ENCODE measurements around the gene AP2M1.
A peak's percentile ranks its signal among the peaks of the same experiment; 100 is the strongest.

The AP2M1 gene

DNA sequence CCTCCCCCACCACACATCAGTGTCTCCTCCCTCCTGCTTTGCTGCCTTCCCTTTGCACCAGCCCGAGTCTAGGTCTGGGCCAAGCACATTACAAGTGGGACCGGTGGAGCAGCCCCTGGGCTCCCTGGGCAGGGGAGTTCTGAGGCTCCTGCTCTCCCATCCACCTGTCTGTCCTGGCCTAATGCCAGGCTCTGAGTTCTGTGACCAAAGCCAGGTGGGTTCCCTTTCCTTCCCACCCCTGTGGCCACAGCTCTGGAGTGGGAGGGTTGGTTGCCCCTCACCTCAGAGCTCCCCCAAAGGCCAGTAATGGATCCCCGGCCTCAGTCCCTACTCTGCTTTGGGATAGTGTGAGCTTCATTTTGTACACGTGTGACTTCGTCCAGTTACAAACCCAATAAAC is 9.0 kb downstream of the AP2M1 start:
- DNase-seq: no peak

DNA sequence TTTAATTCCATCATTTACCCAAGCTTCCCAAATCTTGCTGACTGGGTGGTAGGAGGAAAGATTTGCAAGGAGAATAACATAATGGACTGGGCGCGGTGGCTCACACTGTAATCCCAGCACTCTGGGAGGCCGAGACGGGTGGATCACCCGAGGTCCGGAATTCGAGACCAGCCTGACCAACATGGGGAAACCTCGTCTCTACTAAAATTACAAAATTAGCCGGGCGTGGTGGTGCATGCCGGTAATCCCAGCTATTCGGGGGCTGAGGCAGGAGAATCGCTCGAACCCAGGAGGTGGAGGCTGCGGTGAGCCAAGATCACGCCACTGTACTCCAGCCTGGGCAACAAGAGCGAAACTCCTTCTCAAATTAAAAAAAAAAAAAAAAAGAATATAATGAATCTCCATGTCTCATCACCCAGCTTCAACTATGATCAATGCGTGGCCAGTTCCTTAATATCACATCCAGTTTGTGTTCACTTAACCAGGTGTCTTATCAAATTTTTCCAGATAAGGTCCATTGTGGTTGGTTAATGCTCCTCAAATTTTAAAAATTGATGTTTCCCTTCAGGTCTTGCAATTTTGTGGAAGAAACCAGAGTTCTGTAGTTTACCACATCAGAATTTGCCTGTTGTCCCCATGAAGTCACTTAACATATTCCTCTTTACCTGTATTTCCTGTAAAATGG is 10.0 kb downstream of the AP2M1 start:
- DNase-seq: no peak

DNA sequence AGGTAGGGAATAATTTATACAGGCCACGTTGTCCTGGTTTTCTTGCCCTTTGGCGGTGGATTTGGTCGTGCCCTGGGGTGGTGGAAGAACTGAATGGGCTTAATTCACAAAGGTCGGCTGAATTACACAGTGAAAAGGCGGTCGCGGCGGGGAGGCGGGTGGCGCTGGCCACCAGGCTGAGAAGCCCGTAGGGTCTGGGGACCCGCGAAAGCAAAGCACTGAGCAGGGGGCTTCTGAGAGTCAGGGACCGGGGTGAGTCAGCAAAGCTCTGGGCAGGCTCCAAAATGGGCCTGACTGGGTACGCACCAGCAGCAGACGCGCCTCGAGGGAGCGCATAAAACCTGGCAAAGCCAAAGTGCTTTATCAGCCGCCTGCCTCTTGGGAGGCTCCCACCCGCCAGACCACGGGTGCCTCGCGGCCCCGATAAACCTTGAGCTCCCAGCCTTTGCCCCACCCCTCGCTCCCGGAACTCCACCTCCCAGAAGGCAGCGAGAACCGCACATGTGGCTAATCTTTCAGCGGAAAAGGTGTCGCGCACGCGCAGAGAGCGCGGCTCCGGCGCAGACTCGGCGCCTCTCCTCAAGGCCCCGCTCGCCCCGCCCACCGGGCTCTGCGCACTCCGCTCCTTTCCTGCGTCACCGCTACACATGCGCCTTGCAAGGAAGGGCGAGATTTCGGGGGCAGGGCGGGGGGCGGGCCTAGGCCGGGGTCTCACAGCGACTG is 11.0 kb downstream of the AP2M1 start:
- peak; percentile 99 for DNase-seq

DNA sequence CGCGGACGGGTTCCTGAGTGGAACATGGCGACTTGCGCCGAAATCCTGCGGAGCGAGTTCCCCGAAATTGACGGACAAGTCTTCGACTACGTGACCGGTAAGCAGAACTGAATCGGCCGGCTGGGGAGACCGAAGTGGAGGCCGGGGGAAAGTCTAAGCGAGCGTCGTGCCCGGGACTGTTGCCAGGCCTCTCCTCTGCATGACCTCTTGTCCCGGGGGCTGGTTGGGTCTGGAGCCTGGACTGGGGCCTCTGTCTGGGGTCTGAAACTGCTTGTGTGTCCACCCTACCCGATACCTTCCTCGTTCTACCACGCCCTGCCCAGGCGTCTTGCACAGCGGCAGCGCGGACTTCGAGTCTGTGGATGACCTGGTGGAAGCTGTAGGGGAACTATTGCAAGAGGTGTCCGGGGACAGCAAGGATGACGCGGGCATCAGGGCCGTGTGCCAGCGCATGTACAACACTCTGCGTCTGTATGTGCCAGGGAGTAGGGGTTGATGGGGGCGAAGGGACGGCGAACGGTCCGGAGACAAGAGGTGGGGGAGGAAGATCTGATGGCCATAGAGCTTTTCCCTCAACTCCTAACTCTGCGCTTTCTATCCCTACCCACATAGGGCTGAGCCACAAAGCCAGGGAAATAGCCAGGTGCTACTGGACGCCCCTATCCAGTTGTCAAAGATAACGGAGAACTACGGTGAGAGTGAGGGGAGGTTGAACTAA is 11.7 kb downstream of the AP2M1 start, which contains the start of gene ABCF3:
Gene ABCF3 (plus strand): TSS at position 16 of the 718 bp plus-strand sequence. CDS start 9 bp downstream, at position 25.
- DNase-seq: no peak

DNA sequence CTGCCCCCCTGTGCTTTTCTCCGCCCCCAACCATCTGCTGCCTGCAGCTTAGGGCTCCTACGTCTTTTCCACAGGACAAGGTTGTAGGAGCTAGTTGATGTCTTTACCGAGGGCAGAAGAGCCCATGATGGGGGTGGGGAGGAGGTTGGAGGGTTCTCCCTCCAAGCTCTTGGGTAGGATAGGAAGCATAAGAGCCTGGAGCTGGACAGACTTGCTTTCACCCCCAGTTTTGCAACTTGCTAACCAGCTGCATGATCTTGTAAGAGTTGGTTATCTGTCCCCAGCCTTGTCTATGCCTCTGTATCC is 12.2 kb downstream of the AP2M1 start:
- no peak for DNase-seq

DNA sequence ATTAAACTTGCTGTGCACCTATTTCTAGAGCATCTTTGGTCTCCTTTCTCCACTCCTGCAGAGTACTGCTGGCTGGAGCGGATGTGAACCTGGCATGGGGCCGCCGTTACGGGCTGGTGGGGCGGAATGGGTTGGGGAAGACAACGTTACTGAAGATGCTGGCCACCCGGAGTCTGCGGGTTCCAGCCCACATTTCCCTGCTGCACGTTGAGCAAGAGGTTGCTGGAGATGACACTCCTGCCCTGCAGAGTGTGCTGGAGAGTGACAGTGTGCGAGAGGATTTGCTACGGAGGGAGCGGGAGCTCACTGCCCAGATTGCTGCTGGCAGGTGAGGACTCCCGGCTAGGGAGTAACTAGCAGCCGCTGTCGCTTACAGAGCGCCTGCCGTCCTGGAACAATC is 13.4 kb downstream of the AP2M1 start:
- no peak for DNase-seq

DNA sequence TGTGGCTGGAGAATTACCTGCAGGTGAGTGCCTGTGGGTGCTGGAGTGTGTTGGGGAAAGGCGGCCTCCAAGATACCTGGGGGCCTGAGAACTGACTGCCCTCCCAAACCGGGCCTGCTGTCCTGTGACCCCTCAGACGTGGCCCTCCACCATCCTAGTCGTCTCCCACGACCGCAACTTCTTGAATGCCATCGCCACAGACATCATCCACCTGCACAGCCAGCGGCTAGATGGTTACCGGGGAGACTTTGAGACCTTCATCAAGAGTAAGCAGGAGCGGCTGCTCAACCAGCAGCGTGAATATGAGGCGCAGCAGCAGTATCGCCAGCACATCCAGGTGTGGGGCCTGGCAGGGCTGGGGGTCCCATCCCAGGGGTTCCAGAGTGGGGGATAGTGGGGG is 14.8 kb downstream of the AP2M1 start:
- DNase-seq: no peak

DNA sequence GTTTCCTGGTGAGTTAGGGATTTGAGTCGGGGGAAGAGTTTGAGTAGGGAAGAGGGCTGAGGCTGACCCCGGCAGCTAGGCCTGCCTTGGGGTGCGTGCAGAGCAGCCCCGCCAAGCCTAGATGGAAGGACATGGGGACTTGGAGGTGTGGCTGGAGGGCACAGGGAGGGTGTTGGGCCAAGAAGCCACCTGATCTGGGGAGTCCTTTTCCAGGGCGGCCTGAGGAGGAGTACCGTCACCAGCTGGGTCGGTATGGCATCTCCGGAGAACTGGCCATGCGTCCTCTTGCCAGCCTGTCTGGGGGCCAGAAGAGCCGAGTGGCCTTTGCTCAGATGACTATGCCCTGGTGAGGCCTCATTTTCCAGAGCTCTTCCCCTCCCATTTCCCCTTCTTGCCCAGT is 18.2 kb downstream of the AP2M1 start:
- DNase-seq: no peak

DNA sequence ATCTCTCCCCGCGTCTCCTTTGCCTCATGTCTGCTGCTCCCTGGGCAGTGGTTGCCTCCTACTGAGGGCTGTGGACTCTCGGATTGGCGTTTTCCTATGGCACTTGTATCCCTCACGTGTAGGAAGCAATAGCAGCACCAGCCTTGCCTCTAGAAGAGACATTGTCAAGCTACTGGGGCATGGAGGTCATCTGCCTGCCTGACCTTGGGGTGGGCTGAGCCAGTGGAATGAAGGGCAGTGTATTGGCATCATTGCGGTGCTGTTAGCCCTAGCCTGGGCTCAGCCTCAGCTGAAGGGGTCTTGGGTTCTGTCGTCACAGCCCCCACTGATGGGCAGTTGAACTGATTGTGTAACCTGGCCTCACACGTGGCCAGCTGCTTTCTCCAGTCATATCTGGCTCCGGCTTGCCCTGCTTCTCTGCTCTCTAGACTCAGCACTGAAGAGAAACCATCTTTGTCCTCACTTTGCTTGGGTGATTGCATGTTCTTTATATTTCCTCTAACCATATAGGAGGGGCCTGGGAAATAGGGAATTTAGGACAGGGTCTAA is 19.4 kb downstream of the AP2M1 start:
- DNase-seq: no peak

DNA sequence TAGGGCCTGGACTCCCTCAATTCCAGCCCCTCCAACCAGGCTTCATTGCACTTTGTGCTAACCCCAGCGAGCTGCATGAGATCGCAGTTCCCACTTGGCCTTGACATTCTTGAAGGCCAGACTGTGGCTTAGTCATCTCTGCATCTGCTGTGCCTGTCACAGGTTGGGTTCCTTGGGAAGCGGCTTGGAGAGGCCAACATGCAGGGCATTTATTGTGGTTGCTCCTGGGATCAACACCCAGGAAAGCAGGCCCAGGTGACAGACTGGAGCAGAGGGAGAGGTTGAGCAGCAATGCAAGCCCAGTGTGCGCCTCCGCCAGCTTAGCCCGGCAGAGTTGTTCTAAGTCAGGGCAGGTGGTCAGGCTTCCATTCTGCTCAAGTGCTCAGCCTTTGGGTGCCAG is 21.9 kb downstream of the AP2M1 start:
- DNase-seq: no peak

DNA sequence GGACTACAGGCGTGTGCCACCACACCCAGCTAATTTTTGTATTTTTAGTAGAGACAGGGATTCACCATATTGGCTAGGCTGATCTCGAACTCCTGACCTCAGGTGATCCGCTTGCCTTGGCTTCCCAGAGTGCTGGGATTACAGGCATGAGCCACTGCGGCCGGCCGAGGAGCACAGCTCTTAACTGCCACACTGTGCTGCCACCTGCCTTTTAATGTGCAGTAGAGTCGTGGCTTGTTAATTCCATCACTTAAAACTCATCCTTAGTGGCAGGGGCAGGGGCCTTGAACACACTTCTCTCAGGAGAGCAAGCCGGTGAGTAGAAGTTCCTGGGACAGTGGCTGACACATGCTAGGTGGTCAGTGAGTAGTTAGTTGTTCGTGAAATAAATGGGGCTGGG is 23.9 kb downstream of the AP2M1 start:
- DNase-seq: no peak

DNA sequence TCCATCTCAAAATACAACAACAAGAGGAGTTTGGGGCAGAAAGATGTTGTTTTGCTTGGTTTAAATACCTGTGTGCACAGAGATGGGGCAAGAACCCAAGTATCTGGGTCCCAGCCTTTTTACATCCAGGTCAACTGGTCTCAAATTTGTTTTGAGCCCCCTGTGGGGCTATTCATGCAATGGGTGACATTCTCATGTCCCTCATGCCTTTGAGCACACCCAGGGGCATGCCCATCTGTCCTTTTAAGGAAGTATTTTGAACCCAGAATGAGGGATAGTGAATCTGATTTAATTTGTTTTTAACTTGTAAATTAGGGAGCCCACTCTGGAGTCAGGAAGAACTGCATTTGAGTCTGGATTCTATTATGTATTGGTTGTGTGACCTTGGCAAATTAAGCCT is 26.2 kb downstream of the AP2M1 start:
- no peak for DNase-seq

DNA sequence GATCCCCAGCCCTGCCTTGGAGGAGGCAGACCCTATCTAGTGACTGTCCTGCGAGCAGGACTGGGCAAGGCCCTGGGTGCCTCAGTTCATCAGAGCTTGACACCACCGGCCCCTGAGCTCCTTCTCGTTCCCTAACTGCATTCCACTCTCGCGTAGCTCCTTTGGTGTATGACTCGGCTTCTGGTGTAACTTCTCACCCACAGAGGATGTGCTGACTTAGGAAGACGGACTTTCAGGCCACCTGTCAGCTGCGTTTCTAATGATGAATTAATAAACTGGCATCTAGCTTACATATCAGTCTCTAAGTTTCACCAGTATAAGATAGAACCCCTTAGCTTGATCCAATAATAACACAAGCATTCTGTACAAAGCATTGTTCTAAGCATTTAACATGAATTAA is 28.9 kb downstream of the AP2M1 start:
- DNase-seq: no peak

DNA sequence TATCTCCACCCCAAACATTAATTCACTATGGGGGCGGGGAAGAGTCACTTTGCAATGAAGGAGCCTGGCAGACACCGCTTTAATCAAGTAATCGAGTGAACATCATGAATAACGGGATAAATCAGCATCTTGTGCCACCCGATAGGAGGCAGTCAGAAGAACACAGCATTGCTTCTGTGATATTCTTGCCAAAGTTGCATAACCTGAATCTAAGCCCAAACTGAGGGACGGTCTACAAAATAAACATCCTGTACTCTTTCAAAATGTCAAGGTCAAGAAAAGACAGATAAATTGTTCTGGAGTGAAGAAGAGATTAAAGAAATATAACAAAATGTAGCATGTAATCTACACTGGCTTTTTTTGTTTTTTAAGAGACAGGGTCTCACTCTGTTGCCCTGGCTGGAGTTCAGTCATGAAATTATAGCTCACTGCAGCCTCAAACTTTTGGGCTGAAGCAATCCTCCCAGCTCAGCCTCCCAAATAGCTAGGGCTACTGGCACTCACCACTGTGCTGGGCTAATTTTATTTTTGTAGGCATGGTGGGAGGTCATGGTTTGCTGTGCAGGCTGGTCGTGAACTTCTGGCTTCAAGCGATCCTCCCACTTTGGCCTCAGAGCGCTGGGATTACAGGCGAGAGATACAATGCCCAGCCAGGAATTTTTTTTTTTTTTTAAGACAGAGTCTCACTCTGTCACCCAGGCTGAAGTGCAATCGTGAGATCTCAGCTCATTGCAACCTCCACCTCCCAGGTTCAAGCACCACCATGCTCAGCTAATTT is 34.7 kb downstream of the AP2M1 start:
- no peak for DNase-seq

DNA sequence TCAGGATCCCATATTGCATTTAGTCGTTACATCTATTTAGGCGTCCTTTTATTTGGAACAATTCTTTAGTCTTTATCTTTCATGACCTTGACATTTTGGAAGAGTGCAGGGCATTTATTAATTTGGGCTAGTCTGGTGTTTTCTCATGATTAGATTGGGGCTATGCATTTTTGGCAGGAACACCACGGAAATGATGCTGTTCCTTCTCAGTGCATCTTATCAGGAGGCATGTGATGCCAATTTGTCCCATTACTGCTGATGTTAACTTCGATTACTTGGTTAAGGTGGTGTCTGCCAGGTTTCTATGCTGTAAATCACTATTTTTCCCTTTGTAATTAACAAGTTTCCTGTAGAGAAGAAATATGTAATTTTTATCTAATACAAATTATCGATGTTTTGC is 36.6 kb downstream of the AP2M1 start:
- DNase-seq: no peak

DNA sequence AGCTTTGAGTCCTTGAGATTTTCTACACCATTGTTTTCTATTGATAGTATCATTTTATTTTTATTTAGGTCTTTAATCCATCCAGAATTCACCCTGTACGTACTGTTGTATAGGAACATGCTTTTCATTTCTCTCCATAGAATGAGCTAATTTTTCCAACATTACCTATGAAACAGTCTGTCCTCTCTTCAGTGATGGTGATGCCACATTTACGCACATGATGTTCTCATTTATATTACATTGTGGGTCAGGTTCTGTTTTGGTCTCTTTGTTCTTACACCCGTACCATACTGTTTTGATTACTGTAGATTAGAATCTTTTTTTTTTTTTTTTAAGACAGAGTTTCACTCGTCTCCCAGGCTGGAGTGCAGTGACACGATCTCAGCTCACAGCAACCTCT is 37.1 kb downstream of the AP2M1 start:
- DNase-seq: no peak

DNA sequence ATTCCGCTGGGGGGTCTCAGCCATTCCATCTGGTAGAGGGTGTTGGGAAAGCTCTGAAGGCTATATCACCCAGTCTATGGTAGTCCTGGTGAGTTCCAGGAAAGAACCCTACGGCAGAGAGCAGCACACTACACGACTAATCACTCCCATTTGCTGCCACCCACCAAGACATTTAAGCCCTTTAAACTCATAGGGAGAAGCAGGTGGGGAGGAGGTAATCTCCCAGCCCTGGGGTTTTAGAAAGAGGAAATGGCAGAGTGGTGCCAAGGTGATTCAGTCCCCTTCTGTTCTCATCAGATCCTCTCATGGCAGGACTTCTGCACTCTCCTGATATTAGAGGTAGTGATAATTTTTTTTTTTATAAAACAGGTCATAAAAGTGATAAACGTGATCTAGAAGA is 44.2 kb downstream of the AP2M1 start:
- no peak for DNase-seq

DNA sequence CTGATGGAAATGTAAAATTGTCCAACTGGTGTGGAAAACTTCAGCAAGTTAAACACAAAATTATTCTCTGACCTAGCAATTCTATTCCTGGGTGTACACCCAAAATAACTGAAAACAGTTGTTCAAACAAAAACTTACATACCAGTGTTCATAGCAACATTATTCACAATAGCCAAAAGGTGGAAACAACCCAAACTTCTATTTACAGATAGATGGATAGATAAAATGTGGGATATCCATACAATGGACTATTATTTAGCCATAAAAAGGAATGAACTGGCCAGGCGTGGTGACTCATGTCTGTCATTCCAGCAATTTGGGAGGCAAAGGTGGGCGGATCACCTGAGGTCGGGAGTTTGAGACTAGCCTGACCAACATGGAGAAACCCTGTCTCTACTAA is 47.9 kb downstream of the AP2M1 start:
- DNase-seq: no peak

DNA sequence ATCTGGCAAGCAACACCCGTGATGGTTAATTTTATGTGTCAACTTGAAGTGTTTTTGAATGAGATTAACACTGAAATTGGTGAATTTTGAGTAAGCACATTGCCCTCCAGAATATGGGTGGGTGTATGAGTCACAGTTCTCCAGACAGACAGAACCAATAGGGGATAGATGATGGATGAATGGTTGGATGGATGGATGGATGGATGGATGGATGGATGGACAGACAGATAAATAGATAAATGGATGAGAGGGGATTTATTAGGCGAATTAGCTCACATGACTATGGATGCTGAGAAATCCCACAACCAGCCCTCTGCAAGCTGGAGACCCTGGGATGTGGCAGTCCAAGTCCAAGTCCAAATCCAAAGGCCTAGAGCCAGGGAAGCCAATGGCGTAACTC is 49.3 kb downstream of the AP2M1 start:
- no peak for DNase-seq

DNA sequence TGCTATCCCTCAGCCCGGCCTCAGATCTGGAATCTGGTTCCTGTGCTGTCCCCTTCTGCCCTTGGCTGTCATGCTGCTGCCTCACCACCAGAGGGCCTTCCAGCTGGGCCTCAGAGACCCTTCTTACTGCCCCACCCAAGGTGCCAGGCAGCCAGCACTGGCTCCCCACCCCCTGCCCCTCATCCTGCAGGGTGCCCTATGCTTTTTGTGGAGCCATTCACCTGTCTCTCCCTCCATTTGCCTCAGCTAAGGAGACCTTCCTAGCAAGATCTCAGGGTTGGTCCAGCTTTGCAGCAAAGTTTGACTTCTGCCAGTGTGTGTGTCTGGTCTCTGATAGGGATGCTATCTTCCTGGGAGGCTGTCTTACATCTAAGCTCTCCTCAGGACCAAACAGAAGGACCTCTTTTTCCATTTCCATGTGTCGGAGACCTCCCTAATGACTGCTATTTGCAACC is 52.9 kb downstream of the AP2M1 start:
- peak; percentile 57 for DNase-seq

DNA sequence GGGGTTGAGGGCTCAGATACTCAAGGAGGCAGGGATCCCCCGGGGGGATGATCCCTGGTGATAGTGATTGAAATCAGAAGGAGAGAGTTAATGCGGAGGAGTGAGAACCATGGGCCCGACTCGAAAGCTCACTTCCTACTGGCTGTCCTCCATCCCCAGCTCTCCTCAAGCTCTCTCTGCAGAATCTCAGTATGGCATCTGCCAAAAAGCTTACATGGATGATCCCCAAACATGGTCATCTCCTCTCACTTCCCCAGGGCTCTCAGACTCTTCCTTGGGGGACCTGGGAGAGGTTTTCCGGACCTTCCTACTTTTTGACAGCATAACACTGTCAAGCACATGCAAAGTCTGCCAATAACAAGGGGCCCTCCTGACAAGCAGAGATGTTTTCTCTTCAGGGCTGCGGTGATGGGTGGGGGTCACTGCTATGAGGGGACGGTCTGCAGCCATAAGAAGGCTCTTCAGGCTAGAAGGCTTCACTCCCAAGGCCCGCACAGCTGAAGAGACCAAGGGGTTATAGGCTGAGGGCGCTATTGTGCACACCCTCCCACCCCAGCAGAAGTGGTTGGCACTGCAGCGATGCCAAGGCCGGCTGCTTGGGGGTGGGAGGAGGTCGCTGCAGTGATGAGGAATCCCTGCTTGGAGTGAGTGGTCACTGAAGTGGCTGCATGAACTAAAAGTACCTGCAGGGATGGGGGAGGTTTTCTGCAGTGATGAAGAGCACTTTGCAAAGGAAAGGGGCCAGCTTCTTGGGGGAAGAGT is 53.9 kb downstream of the AP2M1 start:
- no peak for DNase-seq

DNA sequence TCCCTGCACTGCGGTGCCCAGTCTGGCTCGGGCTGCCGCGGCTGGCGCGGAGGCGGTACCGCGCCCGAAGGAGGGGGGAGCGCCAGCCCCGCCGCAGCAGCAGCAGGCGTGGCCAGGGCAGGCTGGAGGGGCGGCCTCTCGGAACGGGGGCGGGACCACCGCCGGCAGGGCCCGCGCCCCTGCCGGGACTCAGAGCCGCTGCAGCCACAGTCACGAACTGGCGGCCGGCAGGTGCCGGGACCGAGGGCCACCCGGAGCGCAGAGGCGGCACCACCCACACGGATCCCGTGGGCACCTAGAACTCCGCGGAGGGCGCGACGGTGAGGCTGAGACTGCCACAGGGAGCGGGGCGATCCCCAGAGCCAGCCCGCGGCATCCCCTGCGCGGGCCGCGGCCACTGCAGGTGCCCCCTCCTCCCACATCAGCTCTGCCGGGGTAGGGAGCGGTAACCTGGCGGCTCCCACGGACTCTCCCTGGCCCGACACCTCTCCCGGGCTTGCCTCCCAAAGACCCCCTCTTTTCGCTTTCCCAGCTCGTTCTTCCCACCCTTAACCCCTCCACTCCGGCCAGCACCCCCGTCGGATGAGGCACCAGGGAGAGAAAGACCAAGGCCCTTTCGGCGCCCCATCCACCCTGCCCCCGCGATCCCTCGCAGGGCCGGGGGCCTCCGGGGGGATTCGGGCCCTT is 54.9 kb downstream of the AP2M1 start, which contains the start of gene VWA5B2:
Gene VWA5B2 (plus strand): TSS at position 192 of the 687 bp plus-strand sequence. CDS start 944 bp downstream, outside the sequence.
- peak; percentile 79 for DNase-seq

Data from activated naive CD4-positive, alpha-beta T cell treated with anti-CD3 and anti-CD28 coated beads, Interleukin-2, amount 50 U/mL, for 16 hours (primary cell).